ENCODE measurements around the gene WAPL. TPM values are rescaled to one million over a fixed set of nuclear protein-coding genes. Genes with fewer than 3 reads are reported as not detected.
"Not testable (repeated sequence)": the region's sequence is repeated elsewhere in the genome, so short reads cannot be mapped to it uniquely, and the experiment has no call there.

Gene WAPL, protein sequence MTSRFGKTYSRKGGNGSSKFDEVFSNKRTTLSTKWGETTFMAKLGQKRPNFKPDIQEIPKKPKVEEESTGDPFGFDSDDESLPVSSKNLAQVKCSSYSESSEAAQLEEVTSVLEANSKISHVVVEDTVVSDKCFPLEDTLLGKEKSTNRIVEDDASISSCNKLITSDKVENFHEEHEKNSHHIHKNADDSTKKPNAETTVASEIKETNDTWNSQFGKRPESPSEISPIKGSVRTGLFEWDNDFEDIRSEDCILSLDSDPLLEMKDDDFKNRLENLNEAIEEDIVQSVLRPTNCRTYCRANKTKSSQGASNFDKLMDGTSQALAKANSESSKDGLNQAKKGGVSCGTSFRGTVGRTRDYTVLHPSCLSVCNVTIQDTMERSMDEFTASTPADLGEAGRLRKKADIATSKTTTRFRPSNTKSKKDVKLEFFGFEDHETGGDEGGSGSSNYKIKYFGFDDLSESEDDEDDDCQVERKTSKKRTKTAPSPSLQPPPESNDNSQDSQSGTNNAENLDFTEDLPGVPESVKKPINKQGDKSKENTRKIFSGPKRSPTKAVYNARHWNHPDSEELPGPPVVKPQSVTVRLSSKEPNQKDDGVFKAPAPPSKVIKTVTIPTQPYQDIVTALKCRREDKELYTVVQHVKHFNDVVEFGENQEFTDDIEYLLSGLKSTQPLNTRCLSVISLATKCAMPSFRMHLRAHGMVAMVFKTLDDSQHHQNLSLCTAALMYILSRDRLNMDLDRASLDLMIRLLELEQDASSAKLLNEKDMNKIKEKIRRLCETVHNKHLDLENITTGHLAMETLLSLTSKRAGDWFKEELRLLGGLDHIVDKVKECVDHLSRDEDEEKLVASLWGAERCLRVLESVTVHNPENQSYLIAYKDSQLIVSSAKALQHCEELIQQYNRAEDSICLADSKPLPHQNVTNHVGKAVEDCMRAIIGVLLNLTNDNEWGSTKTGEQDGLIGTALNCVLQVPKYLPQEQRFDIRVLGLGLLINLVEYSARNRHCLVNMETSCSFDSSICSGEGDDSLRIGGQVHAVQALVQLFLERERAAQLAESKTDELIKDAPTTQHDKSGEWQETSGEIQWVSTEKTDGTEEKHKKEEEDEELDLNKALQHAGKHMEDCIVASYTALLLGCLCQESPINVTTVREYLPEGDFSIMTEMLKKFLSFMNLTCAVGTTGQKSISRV (N-terminal part only)
- 10 to 100 TPM; 39.8 to 65.0 (median 49.5) TPM for total RNA-seq

DNA sequence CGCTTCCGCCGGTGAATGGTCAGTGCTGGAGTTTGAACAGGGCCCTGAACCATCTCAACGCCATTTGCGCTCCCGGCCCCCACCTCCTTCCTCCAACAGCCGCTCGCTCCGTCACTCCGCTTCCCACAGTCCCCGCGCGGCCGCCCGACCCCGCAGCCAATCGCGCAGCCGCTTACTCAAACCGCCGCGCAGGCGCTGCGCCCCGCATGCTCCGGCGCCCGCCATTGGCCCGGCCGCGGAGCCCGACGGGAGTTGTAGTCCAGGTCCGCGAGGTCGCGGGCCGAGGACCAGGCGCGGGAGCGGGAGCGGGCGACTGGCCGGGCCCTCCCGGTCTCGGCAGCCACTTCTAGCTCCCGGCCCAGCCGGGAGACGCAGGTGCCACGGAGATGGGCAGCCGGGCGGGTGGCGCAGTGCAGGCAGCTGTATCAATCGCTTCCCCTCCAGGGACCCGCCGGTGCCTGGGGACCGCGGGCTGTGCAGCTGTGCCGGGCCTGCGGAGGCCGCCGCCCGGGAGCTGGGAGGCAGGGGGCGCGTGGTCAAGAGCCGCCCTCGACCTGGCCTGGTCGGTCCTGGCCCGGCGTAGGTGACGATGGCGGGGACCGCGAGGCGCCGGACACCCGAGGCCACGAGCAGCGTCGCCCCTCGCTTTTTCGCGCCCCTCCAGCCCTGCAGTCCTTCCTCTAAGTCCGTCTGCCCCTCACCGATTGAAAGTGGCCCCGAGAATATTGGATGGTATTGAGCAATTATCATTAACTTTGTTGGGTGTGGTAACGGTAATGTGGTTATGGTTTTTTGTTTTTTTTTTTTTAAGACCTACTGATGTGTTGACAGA, at the start of gene WAPL:
Gene WAPL (minus strand): TSS at position 115 of the 832 bp plus-strand sequence. CDS start 3,723 bp downstream, outside the sequence.
- H3K36me3 ChIP-seq = no peaks in the 10 kb centered on the region
- intact Hi-C loops (cut with DNase I; ENCODE audit: low total_unique reads) = no loop called here
- no peaks in the 10 kb centered on the region for H3K9me3 ChIP-seq
- H3K4me1 ChIP-seq = peaks cover 0 to 21% of the 10 kb centered on the region in 2 donors
- peak within 1 kb of the TSS; percentile 99 for H3K27ac ChIP-seq
- peak within 1 kb of the TSS; percentile 96 to 98 (median 97) for H3K4me3 ChIP-seq
- no peaks in the 10 kb centered on the region for H3K27me3 ChIP-seq
- peak; percentile 43 for TF ChIP-seq POLR2A (IDR thresholded peaks at IDR 0.05)
- peak in 2 of 3 donors; percentile 50 to 92 for TF ChIP-seq POLR2AphosphoS5 (IDR thresholded peaks at IDR 0.05)
- TF ChIP-seq, protein P1, sequence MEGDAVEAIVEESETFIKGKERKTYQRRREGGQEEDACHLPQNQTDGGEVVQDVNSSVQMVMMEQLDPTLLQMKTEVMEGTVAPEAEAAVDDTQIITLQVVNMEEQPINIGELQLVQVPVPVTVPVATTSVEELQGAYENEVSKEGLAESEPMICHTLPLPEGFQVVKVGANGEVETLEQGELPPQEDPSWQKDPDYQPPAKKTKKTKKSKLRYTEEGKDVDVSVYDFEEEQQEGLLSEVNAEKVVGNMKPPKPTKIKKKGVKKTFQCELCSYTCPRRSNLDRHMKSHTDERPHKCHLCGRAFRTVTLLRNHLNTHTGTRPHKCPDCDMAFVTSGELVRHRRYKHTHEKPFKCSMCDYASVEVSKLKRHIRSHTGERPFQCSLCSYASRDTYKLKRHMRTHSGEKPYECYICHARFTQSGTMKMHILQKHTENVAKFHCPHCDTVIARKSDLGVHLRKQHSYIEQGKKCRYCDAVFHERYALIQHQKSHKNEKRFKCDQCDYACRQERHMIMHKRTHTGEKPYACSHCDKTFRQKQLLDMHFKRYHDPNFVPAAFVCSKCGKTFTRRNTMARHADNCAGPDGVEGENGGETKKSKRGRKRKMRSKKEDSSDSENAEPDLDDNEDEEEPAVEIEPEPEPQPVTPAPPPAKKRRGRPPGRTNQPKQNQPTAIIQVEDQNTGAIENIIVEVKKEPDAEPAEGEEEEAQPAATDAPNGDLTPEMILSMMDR (IDR thresholded peaks at IDR 0.05) = no peak
- DNase-seq (ENCODE audit: low spot score in 2 of 2) = peak; percentile 95 to 96

DNA sequence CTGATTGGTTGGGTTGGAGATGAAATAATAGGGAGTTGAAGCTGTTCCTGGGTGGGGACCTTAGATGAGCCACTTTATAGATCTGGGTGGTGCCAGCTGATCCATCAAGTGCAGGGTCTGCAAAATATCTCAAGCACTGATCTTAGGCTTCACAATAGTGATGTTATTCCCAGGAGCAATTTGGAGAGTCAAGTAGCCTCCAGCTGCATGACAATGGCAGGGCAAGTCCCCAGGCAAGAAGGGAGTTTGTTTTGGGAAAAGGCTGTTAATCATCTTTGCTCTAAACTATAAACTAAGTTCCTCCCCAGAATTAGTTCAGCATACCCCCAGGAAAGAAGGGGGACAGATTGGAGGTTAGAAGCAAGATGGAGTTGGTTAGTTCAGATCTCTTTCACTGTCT, 47.7 kb upstream of the WAPL start:
- peaks cover 6 to 12% of the 10 kb centered on the region in 2 donors for H3K9me3 ChIP-seq
- intact Hi-C loops (cut with DNase I; ENCODE audit: low total_unique reads) = no loop called here
- H3K4me3 ChIP-seq = no peak overlapping the region
- H3K36me3 ChIP-seq = no peaks in the 10 kb centered on the region
- H3K27ac ChIP-seq = no peak overlapping the region
- TF ChIP-seq POLR2A (IDR thresholded peaks at IDR 0.05) (no peak), POLR2AphosphoS5 (IDR thresholded peaks at IDR 0.05) (no peak)
- TF ChIP-seq, protein P1 (IDR thresholded peaks at IDR 0.05) = no peak
- DNase-seq (ENCODE audit: low spot score in 2 of 2) = no peak
- no peaks in the 10 kb centered on the region for H3K27me3 ChIP-seq
- no peaks in the 10 kb centered on the region for H3K4me1 ChIP-seq

DNA sequence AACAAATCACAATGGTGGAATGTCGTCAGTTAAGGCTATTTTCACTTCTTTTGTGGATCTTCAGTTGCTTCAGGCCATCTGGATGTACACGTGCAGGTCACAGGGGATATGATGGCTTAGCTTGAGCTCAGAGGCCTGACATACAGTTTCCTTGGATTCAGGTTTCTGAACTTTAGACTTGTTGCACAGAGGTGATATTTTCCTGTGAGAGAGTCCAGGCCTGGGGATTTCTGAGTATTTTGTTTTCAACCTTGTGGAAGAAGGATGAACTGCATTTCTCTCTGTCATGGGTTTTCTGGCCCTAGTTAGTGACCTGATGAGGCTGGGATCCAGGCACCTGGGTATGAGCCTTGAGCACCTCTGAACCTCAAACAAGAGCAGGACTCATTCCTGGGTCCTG, 44.9 kb upstream of the WAPL start:
- H3K4me1 ChIP-seq; H3K4me3 ChIP-seq; H3K36me3 ChIP-seq; DNase-seq (ENCODE audit: low spot score in 2 of 2); H3K27ac ChIP-seq; intact Hi-C loops (cut with DNase I; ENCODE audit: low total_unique reads); H3K27me3 ChIP-seq: not testable (repeated sequence)
- H3K9me3 ChIP-seq = peaks cover 6 to 12% of the 10 kb centered on the region in 2 donors

DNA sequence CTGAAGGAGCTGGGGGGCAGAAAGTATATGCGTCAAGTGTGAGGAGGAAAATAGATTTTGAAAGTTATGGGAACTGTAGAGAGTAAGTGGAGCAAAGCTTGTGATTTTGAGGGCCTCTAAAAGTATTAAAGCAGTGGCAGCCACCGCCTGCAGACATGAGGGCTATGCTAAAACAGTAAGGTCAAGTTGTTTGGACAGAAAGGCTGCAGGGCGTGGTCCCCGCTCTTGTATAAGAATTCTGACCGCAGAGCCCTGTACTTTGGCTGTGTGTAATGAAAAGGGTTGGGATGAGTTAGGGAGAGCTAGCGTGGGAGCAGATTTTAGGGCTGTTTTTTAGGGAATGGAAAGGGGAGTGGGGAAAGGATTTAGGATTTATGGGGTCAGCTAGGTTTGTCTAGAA, 41.7 kb upstream of the WAPL start:
- H3K4me3 ChIP-seq; H3K9me3 ChIP-seq; DNase-seq (ENCODE audit: low spot score in 2 of 2); H3K27ac ChIP-seq; intact Hi-C loops (cut with DNase I; ENCODE audit: low total_unique reads); H3K36me3 ChIP-seq; H3K27me3 ChIP-seq; H3K4me1 ChIP-seq: not testable (repeated sequence)

DNA sequence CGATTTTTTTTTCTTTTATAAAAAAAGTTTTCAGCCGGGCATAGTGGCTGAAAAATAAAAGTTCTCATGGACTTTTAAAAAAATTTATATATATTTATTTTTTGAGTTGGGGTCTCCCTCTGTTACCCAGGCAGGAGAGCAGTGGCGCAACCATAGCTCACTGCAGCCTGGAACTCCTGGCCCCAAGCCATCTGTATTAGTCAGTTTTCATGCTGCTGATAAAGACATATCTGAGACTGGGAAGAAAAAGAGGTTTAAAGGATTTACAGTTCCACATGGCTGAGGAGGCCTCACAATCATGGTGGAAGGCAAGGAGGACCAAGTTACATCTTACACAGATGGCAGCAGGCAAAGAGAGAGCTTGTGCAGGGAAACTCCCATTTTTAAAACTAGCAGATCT, 37.1 kb upstream of the WAPL start:
- H3K36me3 ChIP-seq; DNase-seq (ENCODE audit: low spot score in 2 of 2); H3K27ac ChIP-seq; H3K9me3 ChIP-seq; intact Hi-C loops (cut with DNase I; ENCODE audit: low total_unique reads); H3K4me3 ChIP-seq; H3K27me3 ChIP-seq: not testable (repeated sequence)
- peaks cover 0 to 16% of the 10 kb centered on the region in 2 donors for H3K4me1 ChIP-seq

Data from breast epithelium (tissue), 4 donors.